B cell (primary cell): Measurements from ENCODE around the gene DLG1. TPM values are rescaled to one million over a fixed set of nuclear protein-coding genes. Genes with fewer than 3 reads are reported as not detected.

Experiments used
- ATAC-seq: fragments of 200-7000 bp; cut with Tn5 transposase; one replicate; pipeline ENCODE4 v1.10.0; 2021; ENCODE audit warnings: low read depth, mild to moderate bottlenecking, moderate number of reproducible peaks, moderate library complexity
- CTCF ChIA-PET: fragments of 350-600 bp; sonication (Branson Sonifier 250); formaldehyde crosslinking; loops from one replicate; lab custom pipeline; 2021; ENCODE audit warnings: antibody characterized with exemption, inconsistent platforms; lab: Charles Lee
- POLR2A ChIA-PET: fragments of 350-600 bp; sonication (Branson Sonifier 250); formaldehyde crosslinking; loops from one replicate; lab custom pipeline; 2021; ENCODE audit warnings: antibody characterized with exemption; lab: Charles Lee
- DNase-seq: peaks from one replicate; pipeline ENCODE4 v3.0.0; 2013
- H2AFZ ChIP-seq: 2 replicates; pipeline ENCODE4 v1.6.1; 2012; ENCODE audit warnings: mild to moderate bottlenecking, low read depth, low read length; ENCODE audit not compliant: insufficient read depth, poor library complexity, severe bottlenecking
- H3K27ac ChIP-seq, 2 donors: 1 replicate in 1 of 2; 2 replicates in 1 of 2; pipeline ENCODE4 v1.5.1; 2012 to 2013; ENCODE audit warnings: low read length in 2 of 2, mild to moderate bottlenecking in 2 of 2, moderate library complexity in 1 of 2
- H3K27me3 ChIP-seq, 4 experiments: fragments of 200-600 bp in 1 of 4; sonication (generic) in 1 of 4; replicated peaks in 1 of 4; 1 replicate in 2 of 4; 2 replicates in 2 of 4; pipeline versions ENCODE4 v1.6.1 to v1.7.0; 2013 to 2016; ENCODE audit warnings: low read length in 3 of 4, mild to moderate bottlenecking in 2 of 4, mixed read lengths in 1 of 4, moderate library complexity in 1 of 4; ENCODE audit not compliant: insufficient read depth in 4 of 4, control insufficient read depth in 3 of 4; ENCODE audit errors: control extremely low read depth in 1 of 4
- H3K36me3 ChIP-seq, 2 experiments: replicated peaks in 1 of 2; 1 replicate in 1 of 2; 2 replicates in 1 of 2; pipeline versions ENCODE4 v1.6.1 to v1.7.1; 2013; ENCODE audit warnings: low read length in 1 of 2; ENCODE audit not compliant: insufficient read depth in 2 of 2, control insufficient read depth in 1 of 2; ENCODE audit errors: control extremely low read depth in 1 of 2, extremely low read depth in 1 of 2
- H3K4me1 ChIP-seq, 2 donors: fragments of 200-600 bp in 1 of 2; sonication (generic) in 1 of 2; 1 replicate in 1 of 2; 2 replicates in 1 of 2; pipeline versions ENCODE4 v1.5.1 to v1.6.1; 2013 to 2017; ENCODE audit warnings: low read length in 2 of 2; ENCODE audit not compliant: control insufficient read depth in 2 of 2, insufficient read depth in 2 of 2
- H3K4me2 ChIP-seq: replicated peaks from 2 replicates; pipeline ENCODE3; 2012; ENCODE audit warnings: mild to moderate bottlenecking, low read depth, low read length; ENCODE audit not compliant: poor library complexity, severe bottlenecking
- H3K4me3 ChIP-seq, 5 experiments: fragments of 200-600 bp in 1 of 5; sonication (generic) in 1 of 5; 1 replicate in 3 of 5; 2 replicates in 2 of 5; pipeline versions ENCODE4 v1.5.1 to v1.7.0; 2011 to 2016; ENCODE audit warnings: low read length in 4 of 5, mild to moderate bottlenecking in 4 of 5, low read depth in 2 of 5, control low read depth in 1 of 5, moderate library complexity in 1 of 5; ENCODE audit not compliant: insufficient read depth in 1 of 5; ENCODE audit errors: control extremely low read depth in 1 of 5, extremely low read depth in 1 of 5
- H3K79me2 ChIP-seq: fragments of 200-600 bp; sonication (generic); one replicate; pipeline ENCODE4 v1.6.0; 2016; ENCODE audit warnings: low read length; ENCODE audit not compliant: control insufficient read depth, insufficient read depth
- H3K9ac ChIP-seq: fragments of 200-600 bp; sonication (generic); 2 replicates; pipeline ENCODE4 v1.6.1; 2017; ENCODE audit warnings: mild to moderate bottlenecking, low read length, moderate library complexity
- H3K9me3 ChIP-seq, 3 donors: one replicate each; pipeline versions ENCODE4 v1.6.1 to v1.7.1; 2013; ENCODE audit warnings: low read length in 2 of 3; ENCODE audit not compliant: control insufficient read depth in 2 of 3, insufficient read depth in 1 of 3; ENCODE audit errors: control extremely low read depth in 1 of 3
- H4K20me1 ChIP-seq: 2 replicates; pipeline ENCODE4 v1.6.0; 2012; ENCODE audit warnings: mild to moderate bottlenecking, low read length; ENCODE audit not compliant: insufficient read depth, control insufficient read depth, poor library complexity, severe bottlenecking
- H3K27ac Mint-ChIP-seq: one replicate; pipeline ENCODE4 v1.8.0; 2021; ENCODE audit warnings: mixed read lengths
- H3K27me3 Mint-ChIP-seq: one replicate; pipeline ENCODE4 v1.8.0; 2021; ENCODE audit warnings: mixed read lengths
- H3K4me1 Mint-ChIP-seq: one replicate; pipeline ENCODE4 v1.8.0; 2021; ENCODE audit warnings: mixed read lengths
- H3K4me3 Mint-ChIP-seq: one replicate; pipeline ENCODE4 v1.8.0; 2021; ENCODE audit warnings: mixed read lengths
- H3K9me3 Mint-ChIP-seq: one replicate; pipeline ENCODE4 v1.8.0; 2022; ENCODE audit warnings: mixed read lengths; ENCODE audit not compliant: insufficient read depth
- CTCF ChIP-seq: fragments of 200-600 bp; IDR thresholded peaks from one replicate; pipeline ENCODE4 v1.8.0; 2022; ENCODE audit warnings: antibody characterized with exemption, mild to moderate bottlenecking
- EZH2 ChIP-seq: IDR thresholded peaks from 2 replicates; pipeline ENCODE4 v1.6.1; 2012; ENCODE audit warnings: borderline replicate concordance, low read depth, mild to moderate bottlenecking, moderate library complexity, low read length; ENCODE audit not compliant: insufficient read depth, poor library complexity, severe bottlenecking
- WGBS: methylation state at CpG from one replicate; pipeline ENCODE4 v1.1.5; 2013; ENCODE audit warnings: missing lambda C conversion rate; ENCODE audit not compliant: insufficient coverage; 5-methylcytosine and 5-hydroxymethylcytosine counted together
- intact Hi-C: fragments of 100-400 bp; cut with micrococcal nuclease; formaldehyde crosslinking; loops from one replicate; pipeline ENCODE4 v1.10.0; 2022
- polyA plus RNA-seq: library from polyadenylated mRNA; depleted of rRNA; stranded (reverse); fragments of >200 nt; gene quantifications from 2 replicates; pipeline ENCODE4 v1.2.3, GENCODE V29; 2012
- total RNA-seq, 2 donors: library from RNA; stranded (reverse); fragments of 120-200 nt in 1 of 2; gene quantifications; 1 replicate in 1 of 2; 2 replicates in 1 of 2; pipeline versions ENCODE4 v1.2.3 to v1.2.4, GENCODE V29; 2013 to 2022

The DLG1 gene
- total and polyA plus RNA-seq, 2 donors (not counting 1 experiment from before 2014, with no cell fraction given), result 23.4 to 114 TPM

GRCh38 chr3:197281849-197282248, 16.6 kb downstream of the DLG1 start:
- Mint-ChIP-seq H3K27ac (no peak overlapping the region), H3K4me1 (peaks cover 4% of the 10 kb centered on the region), H3K4me3 (no peak overlapping the region), H3K27me3 (no peaks in the 10 kb centered on the region), H3K9me3 (no peaks in the 10 kb centered on the region)
- POLR2A ChIA-PET, result no interaction called here
- Histone ChIP-seq H3K4me1 (no peaks in the 10 kb centered on the region), H3K79me2 (peaks cover 63% of the 10 kb centered on the region), H3K9me3 (no peaks in the 10 kb centered on the region), H3K4me3 (no peak overlapping the region), H3K27ac (no peak overlapping the region), H3K9ac (no peak overlapping the region), H3K27me3 (no peaks in the 10 kb centered on the region), H2AFZ (no peak overlapping the region), H4K20me1 (no peaks in the 10 kb centered on the region), H3K4me2 (no peak overlapping the region), H3K36me3 (peaks cover 21 to 25% of the 10 kb centered on the region in 2 experiments)
- DNase-seq (no peak), ATAC-seq (no peak)
- WGBS, result 100% methylated on average over 1 of the region's 1 CpG
- intact Hi-C loops, result no loop called here
- TF ChIP-seq CTCF (no peak), EZH2 (no peak)
- CTCF ChIA-PET, result interaction anchor here (2.2 kb wide), 1 partner anchor 25 kb away, joined by 7 read pairs; no protein-coding TSS in a partner anchor

DNA sequence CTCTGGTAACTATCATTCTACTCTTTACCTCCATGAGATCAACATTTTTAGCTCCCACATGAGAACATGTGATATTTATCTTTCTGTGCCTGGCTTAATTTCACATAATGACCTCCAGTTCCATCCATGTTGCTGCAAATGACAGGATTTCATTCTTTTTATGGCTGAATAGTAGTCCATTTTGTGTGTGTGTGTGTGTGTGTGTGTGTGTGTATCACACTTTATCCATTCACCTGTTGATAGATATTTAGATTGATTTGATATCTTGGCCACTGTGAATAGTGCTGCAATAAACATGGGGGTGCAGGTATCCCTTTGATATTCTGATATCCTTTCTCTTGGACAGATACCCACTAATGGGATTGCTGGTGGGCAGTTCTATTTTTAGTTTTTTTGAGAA, 18.3 kb downstream of the DLG1 start:
- no peak for TF ChIP-seq EZH2
- TF ChIP-seq CTCF, result no peak
- peaks cover 13% of the 10 kb centered on the region for H3K4me1 Mint-ChIP-seq
- H4K20me1 ChIP-seq, result no peaks in the 10 kb centered on the region
- H3K9me3 ChIP-seq, result no peaks in the 10 kb centered on the region
- no peak overlapping the region for H3K4me2 ChIP-seq
- no peaks in the 10 kb centered on the region for H3K27me3 Mint-ChIP-seq
- peaks cover 20 to 24% of the 10 kb centered on the region in 2 experiments for H3K36me3 ChIP-seq
- no peak overlapping the region for H3K4me3 ChIP-seq
- ChIA-PET CTCF (interaction anchor here (0.7 to 2.2 kb wide), 2 partner anchors 23 to 286 kb away, joined by 5 to 7 read pairs; no protein-coding TSS in a partner anchor), POLR2A (no interaction called here)
- intact Hi-C loops, result no loop called here
- ATAC-seq (no peak), DNase-seq (no peak)
- no peak overlapping the region for H3K9ac ChIP-seq
- peaks cover 52% of the 10 kb centered on the region for H3K79me2 ChIP-seq
- H3K27ac Mint-ChIP-seq, result no peak overlapping the region
- H3K27ac ChIP-seq, result no peak overlapping the region
- no peaks in the 10 kb centered on the region for H3K4me1 ChIP-seq
- H2AFZ ChIP-seq, result no peak overlapping the region
- H3K27me3 ChIP-seq, result no peaks in the 10 kb centered on the region
- H3K9me3 Mint-ChIP-seq, result no peaks in the 10 kb centered on the region
- H3K4me3 Mint-ChIP-seq, result no peak overlapping the region
